ENCODE measurements around the gene CCND3.
"Not testable (repeated sequence)": the region's sequence is repeated elsewhere in the genome, so short reads cannot be mapped to it uniquely, and the experiment has no call there.

CCND3 gene

GRCh38 chr6:41947581-41948220 lies 6.1 kb upstream of the CCND3 start:
- DNase-seq = no peak

- DNase-seq = peak; percentile 84
Observed at GRCh38 chr6:41943456-41943855, 1.8 kb upstream of the CCND3 start.

GRCh38 chr6:41942882-41943281 lies 1.3 kb upstream of the CCND3 start:
- DNase-seq = not testable (repeated sequence)

DNA sequence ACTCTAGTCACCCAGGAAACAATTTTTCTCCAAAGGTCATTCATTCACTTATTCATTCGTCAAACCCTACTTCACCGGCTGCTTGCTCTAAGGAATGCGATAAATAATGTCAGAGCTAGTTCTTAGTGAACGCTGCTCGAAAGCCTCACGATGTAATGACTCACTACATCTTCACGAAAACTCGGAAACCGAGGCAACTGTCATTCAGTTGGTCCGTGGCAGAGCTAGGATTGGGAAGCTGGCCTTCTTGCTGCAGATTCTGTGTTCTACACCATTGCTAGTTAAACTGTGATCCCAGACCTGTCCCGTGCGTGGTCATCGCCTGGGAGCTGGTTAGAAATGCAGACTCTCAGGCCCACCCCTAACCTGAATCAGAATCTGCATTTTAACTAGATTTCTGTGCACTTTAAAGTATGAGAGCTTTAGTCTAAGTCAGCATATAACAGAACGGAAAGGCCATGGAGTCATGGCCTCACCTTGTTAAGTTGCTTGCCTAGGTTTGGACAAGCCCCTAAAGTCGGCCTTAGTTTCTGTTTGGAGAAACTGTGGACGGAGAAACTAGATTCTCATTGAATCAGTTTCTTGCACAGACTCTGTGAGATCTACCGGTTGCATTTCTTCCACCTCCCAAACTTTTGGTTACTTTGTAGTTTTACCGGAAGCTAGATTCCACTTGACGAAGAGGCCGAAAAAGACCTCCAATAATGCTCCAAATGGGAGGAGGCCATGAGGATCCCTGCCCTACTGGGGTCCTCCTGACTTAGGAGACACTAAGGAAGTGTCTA lies 651 bp upstream of the CCND3 start:
- DNase-seq = no peak

DNA sequence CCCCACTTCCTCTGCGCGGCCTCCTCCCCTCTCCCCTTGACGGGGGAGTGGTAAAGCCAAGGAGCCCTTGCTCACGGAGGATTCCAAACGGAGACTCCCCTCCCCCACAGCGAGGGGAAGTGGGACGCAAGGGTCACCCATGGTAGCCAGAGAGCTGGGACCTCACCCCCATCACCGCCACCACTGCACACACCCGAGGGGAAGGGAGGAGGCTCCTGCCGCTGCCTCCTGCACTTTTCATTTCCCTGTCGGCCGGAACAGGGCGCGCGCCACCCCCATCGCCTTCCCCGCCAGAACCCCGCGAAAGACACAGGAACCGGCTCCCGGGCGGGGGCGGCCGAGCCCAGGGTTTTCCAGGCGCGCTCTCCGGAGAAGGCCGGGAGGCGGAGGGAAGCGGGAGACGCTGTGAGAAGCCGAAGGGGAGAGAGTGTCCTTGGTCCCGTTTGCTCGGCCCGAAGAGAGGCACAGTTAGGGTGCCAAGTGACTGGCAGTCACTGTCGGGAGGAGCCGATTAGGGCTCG lies 789 bp downstream of the CCND3 start:
- DNase-seq = peak; percentile 29

- no peak for DNase-seq
Observed at GRCh38 chr6:41939848-41940758, 1.5 kb downstream of the CCND3 start.

GRCh38 chr6:41939176-41939847 lies 2.3 kb downstream of the CCND3 start:
- peak; percentile 72 for DNase-seq

- DNase-seq = no peak
Observed at GRCh38 chr6:41938590-41939175, 2.9 kb downstream of the CCND3 start.

- peak; percentile 73 for DNase-seq
Observed at GRCh38 chr6:41937861-41938574, 3.6 kb downstream of the CCND3 start.

GRCh38 chr6:41937472-41937860 lies 4.1 kb downstream of the CCND3 start:
- no peak for DNase-seq

DNA sequence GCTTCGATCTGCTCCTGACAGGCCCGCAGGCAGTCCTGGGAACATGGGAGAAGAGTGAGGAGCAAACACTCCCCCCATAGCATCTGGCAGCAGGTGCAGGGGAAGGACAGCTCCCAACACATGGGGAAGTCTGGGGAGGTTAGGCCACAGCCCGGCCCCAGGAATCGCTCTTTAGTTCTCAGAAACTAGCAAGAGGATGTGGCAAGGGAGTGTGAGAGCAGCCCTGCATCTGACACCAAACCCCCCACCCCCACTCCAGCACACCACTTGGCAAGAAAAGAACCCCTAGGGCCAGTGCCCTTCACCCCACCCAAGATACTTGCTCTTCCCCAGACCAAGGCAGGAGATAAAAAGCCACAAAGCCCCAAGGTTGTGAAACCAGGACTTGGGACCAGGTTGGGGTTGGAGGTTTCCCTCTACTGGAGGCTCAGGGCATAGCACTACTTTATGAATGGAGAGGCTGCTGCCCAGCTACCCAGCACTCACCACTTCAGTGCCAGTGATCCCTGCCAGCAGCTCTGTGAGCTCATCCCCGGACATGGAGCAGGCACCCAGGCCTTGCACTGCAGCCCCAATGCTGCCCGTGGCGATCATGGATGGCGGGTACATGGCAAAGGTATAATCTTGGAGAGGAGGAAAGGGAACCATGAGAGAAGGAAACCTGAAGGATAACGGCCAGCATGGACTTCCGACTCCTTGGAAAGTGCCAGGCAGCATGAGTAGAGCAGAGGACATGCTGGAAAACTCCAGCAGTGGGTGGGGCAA lies 5.4 kb downstream of the CCND3 start:
- DNase-seq = peak; percentile 87

DNA sequence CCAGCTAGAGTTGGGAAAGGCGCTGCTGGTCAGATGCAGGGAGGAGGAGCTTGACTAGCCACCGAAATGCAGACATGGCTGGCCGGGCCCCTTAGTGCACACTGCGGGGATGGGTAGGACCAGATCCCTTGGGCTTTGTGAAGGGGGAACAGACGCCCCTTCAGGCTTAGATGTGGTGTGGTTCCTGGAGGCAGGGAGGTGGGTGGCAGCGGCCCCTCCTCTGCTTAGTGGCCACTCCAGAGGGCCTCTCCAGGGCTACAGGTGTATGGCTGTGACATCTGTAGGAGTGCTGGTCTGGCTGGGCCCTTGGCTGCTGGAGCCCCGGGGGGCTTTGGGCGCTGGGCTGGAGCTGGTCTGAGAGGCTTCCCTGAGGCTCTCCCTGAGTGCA lies 5.9 kb downstream of the CCND3 start:
- no peak for DNase-seq

DNA sequence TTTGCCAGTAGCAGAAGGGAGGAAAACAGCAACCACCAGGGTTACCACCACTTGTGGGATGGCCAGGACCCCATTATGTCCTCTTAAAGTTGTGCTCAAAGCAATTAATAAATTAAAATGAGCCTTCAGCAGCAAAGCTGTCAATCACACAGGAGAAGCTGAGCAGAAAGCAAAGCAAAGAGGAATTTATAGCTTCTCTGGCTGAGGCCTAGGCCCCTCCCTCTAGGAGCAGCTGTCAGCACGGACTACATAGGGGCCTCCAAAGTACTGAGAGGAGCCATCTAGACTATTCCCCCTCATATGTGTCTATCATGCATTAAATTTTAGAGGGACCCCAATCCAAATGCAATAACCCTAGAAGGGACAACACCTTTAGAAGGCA lies 6.4 kb downstream of the CCND3 start:
- DNase-seq = no peak

- no peak for DNase-seq
Observed at GRCh38 chr6:41934278-41935192, 7.1 kb downstream of the CCND3 start.

- DNase-seq = no peak
Observed at GRCh38 chr6:41932378-41932777, 9.2 kb downstream of the CCND3 start.

DNA sequence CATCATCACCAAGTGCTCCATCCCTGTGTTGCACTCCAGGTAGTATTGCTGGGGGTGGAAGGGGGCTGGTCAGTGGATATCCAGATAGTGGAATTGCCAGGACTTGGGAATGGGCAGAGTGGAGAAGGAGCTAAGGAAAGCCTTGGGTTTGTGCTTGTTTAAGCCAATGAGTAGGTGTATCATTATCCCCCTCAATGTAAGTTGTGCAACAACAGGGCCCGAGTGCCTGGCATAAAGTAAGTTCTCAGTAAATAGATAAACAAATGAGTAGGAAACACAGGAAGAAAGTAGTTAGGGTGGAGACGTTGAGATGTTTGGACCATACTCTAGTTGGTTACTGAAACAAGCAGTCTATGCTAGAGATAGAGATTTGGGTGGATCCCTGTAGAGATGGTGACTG lies 9.8 kb downstream of the CCND3 start:
- DNase-seq = no peak

DNA sequence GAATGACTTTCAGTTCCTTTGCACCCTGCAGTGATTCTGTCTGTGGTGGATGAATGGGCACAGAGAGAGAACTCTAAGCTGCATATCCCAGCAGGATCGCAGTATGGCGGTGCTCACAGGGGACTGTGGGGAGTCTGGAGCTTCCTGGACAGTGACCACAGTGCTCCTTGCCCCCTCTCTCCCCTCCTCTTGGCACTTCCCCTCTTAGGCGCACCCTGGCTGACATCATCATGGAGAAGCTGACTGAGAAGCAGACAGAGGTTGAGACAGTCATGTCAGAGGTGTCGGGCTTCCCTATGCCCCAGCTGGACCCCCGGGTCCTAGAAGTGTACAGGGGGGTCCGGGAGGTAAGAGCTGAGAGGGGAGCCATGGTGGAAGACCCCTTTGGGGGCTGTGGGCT lies 11.7 kb downstream of the CCND3 start:
- peak; percentile 52 for DNase-seq

DNA sequence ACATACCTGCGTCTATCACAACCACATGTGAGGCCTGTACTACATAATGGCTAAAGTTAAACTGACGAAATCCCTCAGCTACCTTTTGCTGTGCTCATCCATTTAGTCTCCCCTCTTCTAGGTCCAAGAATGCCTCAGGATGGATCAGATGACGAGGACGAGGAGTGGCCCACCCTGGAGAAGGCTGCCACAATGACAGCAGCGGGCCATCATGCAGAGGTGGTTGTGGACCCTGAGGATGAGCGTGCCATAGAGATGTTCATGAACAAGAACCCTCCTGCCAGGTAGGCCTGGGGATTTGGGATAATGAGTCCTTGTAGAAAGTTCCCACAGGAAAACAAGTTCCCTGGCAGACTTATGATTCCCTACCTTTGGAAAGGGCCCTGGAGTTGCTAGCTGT lies 14.4 kb downstream of the CCND3 start:
- no peak for DNase-seq

GRCh38 chr6:41922154-41922553 lies 19.5 kb downstream of the CCND3 start:
- DNase-seq = no peak

GRCh38 chr6:41921712-41921998 lies 20.0 kb downstream of the CCND3 start:
- DNase-seq = peak; percentile 49
